Left ventricle myocardium superior (tissue), 1 donor: ENCODE data around the gene ZNF714. TPM values are rescaled to one million over a fixed set of nuclear protein-coding genes. Genes with fewer than 3 reads are reported as not detected.

ENCODE experiments used
- total RNA-seq: library from RNA; stranded (reverse); fragmentation: NEBNext Ultra II Directional; extraction: Animal tissue kit (Norgen Biotek cat#: 25700); gene quantifications from one replicate; pipeline ENCODE4 v1.2.1, GENCODE V29; 2021
- donor health status: DM: no; HTN: yes; CAD: no; lungs with severe emphysema.

The ZNF714 gene
- total RNA-seq, 1 donor from 2014 or later, result 2.6 TPM

Other genes starting within 250 kb of the ZNF714 start
- 2.1 TPM for gene ZNF85, start 159.0 kb upstream of the ZNF714 start, total RNA-seq
- gene ZNF430, start 61.5 kb upstream of the ZNF714 start, total RNA-seq, result 3.3 TPM
- 13.9 TPM for gene ZNF431, start 59.8 kb downstream of the ZNF714 start, total RNA-seq
- gene ZNF708, start 247.2 kb downstream of the ZNF714 start, total RNA-seq, result 3.1 TPM